Stimulated activated CD8-positive, alpha-beta memory T cell treated with anti-CD3 and anti-CD28 coated beads, Interleukin-15, amount 100 ng/mL, for 48 hours (primary cell): ENCODE results near the gene ERCC8.

Experiments used
- DNase-seq, 2 donors: peaks; one replicate each; pipeline ENCODE4 v3.0.0-alpha.2; 2020; ENCODE audit warnings: low read depth in 2 of 2

ERCC8 gene

DNA sequence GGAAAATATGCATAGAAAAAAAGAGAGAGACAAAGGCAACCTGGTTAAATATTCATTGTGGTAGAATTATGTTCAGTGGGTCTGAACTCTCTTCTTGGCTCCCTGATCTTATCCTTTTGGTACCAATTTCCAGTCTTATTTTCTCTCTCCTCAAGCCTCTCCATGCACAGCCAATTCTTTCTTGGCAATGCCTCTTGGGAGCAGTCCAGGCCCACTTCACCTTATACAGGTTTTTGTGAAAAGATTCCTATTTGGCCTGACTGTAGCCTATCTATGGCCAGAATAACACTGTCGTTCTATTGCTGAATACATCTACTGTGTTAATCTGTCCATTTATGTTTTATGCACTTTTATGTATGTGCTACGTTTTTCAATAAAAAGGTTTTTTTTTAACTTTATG, 103.5 kb downstream of the ERCC8 start:
- no peak for DNase-seq

DNA sequence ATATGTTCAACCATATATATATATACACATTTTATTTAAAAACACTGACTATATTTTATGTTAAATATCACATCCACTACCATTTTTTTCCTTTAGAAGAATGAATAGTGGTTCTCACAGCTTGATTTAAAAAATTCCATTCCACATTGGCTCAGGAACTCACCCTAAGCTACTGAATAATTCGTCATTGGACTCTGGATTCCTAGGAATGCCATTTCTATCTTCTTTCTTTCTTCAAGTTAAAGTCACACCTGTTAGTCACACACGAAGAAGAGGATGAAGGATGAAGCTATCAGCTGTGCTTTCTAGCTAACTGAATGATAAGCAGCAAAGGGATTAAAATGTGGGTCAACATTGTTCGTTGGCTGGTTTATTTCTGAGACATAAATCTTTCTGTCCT, 108.7 kb downstream of the ERCC8 start:
- no peak for DNase-seq

DNA sequence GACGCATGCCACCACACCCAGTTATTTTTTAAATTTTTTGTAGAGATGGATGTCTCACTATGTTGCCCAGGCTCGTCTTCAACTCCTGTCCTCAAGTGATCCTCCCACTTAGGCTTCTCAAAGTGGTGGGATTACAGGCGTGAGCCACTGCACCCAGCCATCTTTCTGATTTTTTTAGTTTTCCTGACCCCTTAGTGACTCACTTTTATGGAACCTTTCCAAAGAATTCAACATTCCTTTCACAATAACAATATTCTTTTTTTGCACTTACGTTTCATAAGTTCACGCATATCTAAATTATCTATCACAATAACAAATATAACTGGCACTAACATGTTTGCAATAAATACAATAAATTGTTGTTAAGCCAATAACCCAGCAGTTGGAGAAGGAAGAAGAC, 109.3 kb downstream of the ERCC8 start:
- DNase-seq: no peak

- DNase-seq: no peak
Observed at GRCh38 chr5:60833520-60833919, 111.3 kb downstream of the ERCC8 start.

GRCh38 chr5:60830581-60831127, 114.2 kb downstream of the ERCC8 start:
- no peak for DNase-seq

DNA sequence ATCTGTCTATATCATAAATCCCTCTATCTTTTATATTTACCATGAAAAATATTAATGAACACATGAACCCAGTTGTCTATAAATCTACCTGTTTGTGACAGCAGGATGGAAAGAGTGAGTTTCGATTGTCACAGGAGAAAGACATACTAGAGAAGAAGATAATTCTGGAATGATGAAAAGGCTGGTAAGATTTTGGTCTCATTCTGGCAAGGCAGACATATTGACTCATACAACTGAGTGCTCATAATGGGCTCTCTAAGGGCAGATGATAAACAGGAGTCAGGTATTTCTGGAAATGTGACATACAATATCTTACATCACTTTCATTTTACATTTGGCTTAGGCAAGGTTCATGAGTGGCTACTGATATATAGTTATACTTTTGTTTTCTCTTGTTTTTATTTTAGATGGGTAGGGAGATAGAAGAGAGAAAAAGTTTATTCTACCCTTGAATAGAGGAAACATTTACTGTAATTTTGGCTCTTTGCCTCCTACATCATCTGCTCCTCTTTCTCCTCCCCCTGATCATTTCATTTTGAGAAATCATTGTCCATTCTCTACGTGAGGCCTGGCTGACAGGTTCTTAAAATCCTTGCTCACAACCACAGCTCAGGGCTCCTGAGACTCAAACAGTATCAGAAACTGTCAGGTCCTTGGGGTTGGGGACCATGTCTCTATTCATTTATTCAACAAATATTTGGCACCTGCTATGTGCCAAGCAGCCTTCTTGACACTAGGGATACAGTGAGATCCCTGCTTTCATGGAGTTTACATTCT, 115.2 kb downstream of the ERCC8 start:
- no peak for DNase-seq

- no peak for DNase-seq
Observed at GRCh38 chr5:60827201-60827600, 117.7 kb downstream of the ERCC8 start.

DNA sequence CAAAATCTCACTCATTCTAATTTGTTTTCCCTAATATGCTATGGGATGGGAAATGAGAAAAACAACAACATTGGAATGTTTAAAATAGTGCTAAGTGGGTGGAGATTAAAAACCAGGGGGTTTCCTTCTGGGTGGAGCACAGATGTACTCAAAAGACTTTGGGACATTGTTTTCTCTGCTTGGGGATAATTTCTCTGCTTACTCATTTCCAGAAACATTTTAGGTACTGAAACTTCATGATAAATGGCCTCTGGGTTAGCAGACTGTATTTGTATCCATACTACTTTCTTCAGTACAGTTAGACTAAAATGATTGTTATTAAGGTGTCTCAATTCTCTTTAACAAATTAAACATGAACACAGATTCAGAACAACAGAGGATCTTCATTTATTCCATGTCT, 118.2 kb downstream of the ERCC8 start:
- no peak for DNase-seq
